Activated CD4-positive, alpha-beta T cell treated with anti-CD3 and anti-CD28 coated beads for 48 hours (primary cell): Measurements from ENCODE around the gene HABP4.

ENCODE experiments used
- DNase-seq: peaks from one replicate; pipeline ENCODE4 v3.0.0-alpha.2; 2020

HABP4 gene

DNA sequence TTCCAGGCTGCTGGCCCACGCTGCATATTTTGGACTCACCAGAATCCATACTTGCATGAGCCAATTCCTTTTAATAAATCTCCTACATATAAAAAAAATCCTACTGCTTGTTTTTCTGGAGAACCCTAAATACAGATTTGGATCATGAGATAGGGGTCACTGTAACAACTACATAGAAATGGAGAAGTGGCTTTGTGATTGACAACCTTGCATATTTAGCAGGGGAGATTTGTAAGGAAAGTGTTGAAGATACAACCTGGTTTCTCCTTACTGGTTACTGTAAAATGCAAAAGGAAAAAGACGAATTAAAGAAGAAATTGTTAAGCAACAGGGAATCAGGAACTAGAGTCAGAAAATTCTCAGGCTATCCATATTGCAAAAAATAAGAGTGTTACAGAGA is 74.8 kb downstream of the HABP4 start:
- no peak for DNase-seq

DNA sequence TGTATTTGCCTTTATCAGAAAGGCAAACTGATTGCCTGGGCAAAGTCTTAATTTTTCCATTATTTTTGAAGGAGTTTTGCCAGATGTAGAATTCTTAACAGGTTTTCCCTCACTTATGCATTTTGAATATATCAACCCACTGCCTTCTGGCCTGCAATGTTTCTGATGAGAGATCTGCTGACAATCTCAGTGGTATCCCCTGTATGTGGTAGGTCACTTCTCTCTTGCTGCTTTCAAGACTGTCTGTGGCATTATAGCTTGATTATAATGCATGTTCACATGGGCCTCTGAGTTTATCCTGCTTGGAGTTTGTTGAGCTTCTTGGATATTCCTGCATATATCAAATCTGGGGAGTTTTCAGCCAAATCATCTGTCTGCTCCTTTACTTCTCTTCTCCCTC is 82.2 kb downstream of the HABP4 start:
- no peak for DNase-seq

DNA sequence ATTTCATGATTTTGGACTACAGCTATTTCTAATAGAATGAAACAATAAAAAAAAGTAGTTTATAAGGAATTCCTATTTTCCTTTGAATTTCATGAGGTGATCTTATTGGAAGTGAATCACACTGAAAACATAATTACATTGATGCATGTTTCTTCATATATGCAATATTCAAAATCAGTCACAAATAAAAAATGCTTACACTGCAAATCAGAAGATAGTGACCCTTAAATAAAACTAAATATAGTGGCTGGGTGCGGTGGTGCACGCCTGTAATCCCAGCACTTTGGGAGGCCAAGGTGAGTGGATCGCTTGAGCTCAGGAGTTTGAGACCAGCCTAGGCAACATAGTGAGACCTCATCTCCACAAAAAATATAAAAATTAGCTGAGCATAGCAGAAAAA is 90.1 kb downstream of the HABP4 start:
- no peak for DNase-seq
